GM21381 (cell line): ENCODE data around the gene GNAS.

Experiments
- ATAC-seq: cut with Tn5 transposase; IDR thresholded peaks from one replicate; pipeline ENCODE4 v1.9.1; 2021; ENCODE audit warnings: mild to moderate bottlenecking, moderate library complexity; ENCODE audit not compliant: unreplicated experiment

The GNAS gene

DNA sequence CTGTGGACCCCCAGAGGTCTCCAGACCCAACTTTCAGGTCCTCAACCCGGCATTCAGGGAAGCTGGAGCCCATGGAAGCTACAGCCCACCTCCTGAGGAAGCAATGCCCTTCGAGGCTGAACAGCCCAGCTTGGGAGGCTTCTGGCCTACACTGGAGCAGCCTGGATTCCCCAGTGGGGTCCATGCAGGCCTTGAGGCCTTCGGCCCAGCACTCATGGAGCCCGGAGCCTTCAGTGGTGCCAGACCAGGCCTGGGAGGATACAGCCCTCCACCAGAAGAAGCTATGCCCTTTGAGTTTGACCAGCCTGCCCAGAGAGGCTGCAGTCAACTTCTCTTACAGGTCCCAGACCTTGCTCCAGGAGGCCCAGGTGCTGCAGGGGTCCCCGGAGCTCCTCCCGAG lies 950 bp downstream of the GNAS start:
- ATAC-seq = no peak

DNA sequence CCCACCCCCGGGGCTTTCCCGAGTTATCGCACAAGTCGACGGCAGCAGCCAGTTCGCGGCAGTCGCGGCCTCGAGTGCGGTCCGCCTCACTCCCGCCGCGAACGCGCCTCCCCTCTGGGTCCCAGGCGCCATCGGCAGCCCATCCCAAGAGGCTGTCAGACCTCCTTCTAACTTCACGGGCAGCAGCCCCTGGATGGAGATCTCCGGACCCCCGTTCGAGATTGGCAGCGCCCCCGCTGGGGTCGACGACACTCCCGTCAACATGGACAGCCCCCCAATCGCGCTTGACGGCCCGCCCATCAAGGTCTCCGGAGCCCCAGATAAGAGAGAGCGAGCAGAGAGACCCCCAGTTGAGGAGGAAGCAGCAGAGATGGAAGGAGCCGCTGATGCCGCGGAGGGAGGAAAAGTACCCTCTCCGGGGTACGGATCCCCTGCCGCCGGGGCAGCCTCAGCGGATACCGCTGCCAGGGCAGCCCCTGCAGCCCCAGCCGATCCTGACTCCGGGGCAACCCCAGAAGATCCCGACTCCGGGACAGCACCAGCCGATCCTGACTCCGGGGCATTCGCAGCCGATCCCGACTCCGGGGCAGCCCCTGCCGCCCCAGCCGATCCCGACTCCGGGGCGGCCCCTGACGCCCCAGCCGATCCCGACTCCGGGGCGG lies 1.6 kb downstream of the GNAS start:
- no peak for ATAC-seq

DNA sequence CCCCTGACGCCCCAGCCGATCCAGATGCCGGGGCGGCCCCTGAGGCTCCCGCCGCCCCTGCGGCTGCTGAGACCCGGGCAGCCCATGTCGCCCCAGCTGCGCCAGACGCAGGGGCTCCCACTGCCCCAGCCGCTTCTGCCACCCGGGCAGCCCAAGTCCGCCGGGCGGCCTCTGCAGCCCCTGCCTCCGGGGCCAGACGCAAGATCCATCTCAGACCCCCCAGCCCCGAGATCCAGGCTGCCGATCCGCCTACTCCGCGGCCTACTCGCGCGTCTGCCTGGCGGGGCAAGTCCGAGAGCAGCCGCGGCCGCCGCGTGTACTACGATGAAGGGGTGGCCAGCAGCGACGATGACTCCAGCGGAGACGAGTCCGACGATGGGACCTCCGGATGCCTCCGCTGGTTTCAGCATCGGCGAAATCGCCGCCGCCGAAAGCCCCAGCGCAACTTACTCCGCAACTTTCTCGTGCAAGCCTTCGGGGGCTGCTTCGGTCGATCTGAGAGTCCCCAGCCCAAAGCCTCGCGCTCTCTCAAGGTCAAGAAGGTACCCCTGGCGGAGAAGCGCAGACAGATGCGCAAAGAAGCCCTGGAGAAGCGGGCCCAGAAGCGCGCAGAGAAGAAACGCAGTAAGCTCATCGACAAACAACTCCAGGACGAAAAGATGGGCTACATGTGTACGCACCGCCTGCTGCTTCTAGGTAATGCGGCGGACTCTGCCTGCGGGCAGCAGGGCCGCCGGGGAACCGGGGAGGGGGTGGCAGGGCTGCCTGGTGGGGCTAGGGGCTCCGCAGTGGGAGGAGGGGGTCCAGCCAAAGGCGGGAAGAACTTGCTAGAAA lies 2.3 kb downstream of the GNAS start:
- ATAC-seq = no peak

DNA sequence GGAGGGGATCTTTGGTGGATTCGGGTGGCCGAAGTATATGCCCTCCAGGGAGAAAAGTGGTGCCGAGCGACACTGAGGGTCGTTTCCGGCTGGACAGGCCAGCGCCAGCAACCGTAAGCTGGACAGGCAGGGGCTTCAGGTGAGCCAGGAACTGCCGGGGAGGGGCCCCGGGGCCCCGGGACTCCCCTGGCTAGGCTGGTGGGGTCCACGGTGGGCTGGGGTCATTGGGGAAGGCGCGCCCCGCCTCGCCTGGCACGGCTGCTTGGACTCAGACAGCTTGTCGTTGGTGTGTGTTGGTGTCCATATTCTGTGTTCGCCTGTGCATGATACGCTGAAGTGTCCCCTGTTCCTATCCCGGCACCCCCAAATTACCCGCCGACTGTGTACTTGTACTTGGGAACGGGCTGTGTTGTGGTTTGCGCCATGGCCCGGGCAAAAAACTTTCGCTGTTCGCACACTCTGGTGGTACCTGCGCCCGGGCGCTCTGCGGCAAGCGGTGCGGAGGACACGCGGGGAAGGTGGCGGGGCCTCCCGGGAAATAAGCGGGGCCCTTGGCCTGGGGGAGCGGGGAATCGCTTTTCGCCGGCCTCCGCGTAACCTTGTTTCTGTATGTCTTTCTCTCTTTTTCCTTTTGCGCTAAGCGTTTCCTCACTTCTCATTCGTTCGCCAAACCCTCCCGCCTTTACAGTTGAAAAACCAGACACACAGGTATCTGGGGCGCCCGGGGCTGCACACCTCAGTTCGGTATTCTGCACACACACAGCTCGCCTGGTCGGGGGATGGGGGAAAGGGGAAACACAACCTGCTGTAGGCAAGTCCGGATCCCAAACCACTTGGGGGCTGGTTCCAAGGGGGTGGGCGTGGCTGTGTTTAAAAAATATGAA lies 3.2 kb downstream of the GNAS start:
- ATAC-seq = no peak

DNA sequence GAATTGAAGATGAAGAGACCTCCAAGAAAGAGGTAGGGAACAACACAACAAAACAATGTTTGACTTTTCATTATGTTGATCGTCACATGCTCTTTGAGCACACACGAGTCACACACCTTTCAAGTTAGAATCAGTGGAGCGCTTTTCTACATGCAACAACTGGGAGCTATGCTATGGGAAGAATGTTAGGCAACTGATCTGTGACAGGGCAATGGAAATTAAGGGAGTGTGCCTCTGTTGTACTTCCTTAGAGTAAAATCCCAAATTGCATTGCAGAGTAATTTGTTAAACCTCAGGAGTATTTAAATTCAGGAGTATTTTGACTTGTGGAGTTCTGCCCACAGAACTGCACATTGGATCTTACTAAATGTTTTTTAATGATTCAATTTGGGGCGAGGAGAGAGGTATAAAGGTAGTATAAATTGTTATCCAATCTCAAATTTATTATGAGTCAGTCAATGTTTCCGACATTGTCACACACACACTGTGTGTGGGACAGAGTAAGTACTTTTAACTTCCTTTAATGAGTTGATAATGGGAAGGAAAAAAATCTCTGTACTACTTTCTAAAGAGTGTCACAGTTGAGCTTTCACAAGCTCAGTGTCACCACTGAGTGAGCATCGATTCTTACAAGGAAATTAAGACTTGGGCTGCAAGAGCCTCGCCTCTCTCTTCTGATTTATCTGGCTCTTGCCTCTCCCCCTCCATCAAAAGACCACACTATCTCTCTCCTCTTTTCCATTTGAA lies 10.7 kb downstream of the GNAS start:
- ATAC-seq = no peak

DNA sequence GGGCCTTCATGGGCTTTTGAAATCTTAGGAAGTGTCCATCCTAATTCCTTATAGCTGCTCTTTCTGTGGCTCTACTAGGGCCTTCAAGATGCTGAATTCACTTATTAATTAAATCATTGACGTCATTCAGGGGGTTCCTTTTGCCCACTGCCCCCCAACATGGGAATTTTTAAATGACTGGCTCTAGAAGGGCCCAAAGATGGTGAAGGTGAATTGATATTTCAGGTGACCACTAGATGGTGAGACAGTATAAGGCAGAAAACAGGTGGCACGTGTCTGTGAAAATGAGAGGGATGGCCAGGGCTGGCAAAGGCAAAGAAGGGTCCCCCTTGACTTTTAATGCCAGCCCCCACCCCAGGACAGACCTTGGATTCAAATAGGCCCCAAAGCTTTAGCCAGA lies 11.8 kb downstream of the GNAS start:
- no peak for ATAC-seq

DNA sequence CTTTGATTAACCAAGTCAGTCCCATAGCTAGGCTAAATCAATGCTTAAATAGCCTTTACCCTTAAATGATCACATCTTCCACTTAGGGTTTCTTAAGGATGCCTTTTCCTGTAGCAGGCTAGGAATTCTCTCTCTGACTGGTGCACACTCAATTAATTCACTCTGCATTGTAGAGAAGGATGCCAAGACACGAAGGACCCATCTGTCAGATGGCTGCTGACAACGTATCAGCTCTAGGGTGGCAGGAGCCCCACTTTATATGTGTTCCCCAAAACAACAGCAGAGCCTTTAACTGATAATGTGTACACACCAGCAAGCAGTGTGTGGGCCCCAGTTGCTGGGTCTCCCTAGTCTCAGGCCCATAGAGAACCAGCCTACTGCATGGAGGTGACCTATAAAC lies 13.3 kb downstream of the GNAS start:
- no peak for ATAC-seq

DNA sequence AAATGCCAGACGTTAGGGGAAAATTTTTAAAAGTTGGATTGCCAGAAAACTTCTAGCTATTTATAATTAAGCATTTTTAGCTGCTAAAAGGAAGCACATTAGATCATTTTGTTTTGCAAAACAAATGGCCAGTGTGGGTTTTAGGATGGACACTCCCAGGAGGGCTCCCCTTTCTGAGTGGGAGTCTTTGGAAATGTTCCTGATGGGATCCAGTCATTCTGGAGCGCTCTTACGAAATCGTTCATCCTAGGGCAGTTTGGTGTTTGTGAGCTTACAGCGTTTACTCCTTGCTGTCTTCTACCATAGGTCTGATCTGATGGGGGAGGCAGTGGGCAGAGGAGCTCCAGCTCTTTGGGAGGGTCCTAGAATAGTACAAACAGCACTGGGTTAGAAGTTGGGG lies 14.7 kb downstream of the GNAS start:
- ATAC-seq = no peak

DNA sequence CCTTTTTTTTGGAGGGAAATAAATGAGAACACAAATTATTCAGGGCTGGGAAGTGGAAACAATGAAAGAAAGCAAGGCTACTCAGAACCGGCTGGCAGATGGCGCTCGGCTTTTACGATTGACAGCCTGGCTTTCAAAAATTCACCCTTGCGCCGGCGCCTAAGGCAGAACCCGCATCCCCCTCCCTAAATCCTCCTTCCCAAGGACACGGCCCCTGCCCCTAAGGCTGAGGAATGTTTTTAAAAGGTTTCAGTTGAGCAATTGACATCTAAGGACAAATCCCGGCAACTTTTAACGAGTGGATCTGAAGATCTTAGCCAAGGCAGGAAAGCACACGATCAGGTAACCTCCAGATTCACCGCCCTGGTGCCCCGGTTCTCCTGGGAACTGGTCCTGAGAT lies 16.3 kb downstream of the GNAS start:
- no peak for ATAC-seq

DNA sequence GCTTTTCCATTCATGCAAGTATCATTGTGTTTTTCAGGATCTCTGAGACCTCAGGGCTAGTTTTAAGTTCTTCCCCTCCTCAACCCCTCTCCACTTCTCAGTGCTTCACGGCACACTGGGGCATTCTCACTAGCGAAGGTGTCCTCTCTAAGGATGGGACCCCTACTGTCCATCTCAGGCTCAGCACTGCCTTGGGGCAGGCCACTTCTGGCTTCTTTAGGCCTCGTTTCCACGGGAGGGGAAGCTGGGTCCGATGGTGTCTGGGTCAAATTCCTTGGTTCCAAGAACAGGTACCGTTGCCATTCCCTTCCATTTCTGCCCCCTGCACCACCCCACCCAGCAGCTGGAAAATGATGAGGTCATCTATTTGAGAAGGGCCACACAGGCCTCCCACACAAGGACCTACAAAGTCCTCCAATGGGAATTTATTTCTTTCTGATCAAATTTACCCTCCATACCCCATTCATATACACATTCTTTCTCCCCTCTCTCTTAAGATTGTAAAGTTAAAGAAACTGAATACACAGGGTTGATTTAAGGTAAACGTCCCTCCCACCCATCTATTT lies 17.2 kb downstream of the GNAS start:
- ATAC-seq = no peak

DNA sequence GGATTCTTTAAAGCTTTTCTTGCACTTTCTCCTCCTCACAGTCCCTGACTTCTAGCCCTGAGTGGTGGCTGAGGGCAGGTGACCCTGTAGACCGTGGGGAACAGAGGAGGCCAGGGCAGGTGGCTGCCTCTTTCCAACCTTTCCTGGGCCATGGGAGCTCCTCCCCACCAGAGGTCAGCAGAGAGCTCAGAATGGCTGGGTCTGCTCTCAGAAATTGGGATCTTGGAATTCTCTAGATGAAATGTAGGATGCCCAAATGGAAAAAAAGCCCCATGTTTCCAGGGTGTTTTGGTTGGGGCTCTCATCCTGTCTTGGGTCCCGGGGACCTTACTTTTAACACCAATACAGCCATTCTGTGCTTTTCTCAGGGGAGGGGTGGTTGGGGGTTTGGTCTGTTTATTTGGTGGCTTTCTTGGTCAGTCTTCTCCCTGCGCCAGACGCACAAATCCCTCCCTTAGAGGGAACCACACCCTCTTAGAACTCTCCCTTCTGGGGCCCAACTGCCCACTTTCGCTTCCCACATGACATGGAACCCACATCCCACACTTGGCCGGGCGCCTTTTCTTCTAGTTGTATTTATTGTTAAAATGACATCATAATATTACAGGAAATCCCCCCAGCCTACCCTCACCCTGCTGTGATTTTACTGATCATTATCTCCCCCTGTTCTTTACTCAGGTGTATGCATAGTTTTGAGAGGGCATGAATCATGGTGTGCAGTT lies 17.9 kb downstream of the GNAS start:
- no peak for ATAC-seq

DNA sequence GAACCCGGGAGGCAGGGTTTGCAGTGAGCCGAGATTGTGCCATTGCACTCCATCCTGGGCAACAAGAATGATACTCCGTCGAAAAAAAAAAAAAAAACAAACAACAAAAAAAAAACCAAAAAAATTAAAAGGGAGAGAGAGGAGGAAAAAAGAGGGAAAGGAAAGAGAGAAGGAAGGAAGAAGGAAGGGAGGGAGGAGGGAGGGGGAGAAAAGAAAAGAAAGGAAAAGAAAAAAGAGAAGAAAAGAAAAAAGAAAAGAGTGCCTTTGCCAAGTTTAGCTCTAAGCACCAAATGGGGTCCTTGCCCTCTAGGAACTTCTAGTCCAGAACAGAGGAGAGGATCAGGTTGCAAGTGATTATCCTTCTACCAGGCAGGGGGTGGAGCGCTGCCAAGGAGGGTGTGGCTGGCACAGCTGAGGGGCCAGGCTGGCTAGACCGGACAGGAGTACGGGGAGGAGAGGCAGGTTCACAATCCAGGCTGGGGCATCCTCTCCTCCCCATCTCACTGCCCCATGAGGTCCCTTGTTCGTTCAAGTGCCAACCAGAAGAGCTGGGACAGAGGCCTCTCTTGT lies 19.1 kb downstream of the GNAS start:
- no peak for ATAC-seq

DNA sequence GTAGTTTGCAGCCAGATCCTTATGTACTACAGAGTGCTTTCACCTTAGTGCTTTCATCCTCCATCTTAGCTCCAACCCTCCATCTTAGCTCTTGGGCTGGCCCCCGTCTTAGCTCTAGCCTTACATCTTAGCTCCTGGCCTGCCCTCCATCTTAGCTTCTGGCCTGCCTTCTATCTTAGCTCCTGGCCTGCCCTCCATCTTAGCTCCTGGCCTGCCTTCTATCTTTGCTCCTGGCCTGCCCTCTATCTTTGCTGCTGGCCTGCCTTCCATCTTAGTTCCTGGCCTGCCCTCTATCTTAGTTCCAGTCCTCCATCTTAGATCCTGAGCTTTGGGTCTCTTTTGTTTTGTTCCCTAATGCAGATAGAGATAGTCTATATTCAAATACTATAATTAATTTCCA lies 22.0 kb downstream of the GNAS start:
- ATAC-seq = no peak

DNA sequence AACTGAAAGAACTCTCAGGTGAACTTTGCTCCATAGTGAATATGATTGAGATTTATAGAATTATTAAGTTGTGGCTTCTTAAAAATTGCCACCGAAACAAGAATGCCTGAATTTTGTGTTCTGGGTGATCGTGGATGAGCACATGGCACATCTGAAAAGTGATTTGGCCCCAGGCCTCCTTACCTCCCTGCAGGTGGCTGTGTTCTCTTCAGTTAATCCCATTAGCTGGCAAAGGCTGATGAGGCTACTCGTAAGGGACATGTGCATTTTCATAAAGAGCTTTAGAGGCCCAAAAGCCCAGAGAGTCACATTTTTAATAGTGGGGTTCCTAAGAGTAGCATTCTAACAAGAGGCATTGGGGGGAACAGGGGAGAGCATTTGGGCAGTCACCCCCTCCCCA lies 22.6 kb downstream of the GNAS start:
- ATAC-seq = no peak

DNA sequence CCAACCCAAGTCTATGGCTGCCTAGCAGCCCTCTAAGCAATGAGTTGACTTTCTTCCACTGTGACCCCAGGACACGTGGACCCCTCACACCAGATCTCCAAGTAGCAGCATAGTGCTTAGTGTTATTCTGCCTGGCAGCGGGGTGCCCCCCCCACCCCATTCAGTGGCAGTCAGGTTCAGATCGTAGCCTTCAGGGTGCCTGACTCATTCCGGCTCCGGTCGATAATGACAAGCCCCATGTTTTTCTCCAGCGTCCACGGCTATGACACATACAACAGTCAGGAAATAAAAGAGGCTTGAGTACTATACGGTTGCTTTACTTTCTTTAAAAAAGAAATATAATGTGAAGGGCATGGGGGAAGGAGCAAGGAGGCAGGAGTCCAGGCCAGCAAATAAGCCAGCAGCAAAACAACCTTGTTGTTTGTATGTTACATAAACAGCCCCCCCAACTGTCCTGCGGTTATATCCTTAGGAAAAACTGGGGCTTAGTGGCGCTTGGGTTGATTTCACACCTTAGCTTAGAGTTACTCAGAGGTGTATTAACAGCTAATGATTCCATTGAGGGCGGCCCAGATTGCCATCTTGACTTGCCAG lies 23.1 kb downstream of the GNAS start:
- ATAC-seq = no peak

DNA sequence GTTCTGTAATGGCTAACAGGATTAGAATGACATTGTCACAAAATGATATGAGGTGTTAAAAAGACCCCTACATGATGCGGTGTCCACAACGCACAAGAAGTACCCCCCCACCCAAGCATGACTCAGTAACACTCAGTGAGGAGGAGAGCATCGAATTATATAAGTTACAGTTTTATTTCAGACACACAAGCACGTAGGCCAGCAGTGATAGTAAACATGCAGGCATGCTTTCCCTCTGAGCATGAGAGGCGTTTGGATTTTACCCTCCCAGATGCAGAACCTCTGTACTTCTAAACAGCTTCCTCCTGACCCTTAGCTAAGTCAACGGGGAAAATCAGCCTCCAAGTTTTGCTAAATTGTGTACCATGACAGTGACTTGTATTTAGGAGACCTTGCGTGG lies 23.9 kb downstream of the GNAS start:
- ATAC-seq = no peak

DNA sequence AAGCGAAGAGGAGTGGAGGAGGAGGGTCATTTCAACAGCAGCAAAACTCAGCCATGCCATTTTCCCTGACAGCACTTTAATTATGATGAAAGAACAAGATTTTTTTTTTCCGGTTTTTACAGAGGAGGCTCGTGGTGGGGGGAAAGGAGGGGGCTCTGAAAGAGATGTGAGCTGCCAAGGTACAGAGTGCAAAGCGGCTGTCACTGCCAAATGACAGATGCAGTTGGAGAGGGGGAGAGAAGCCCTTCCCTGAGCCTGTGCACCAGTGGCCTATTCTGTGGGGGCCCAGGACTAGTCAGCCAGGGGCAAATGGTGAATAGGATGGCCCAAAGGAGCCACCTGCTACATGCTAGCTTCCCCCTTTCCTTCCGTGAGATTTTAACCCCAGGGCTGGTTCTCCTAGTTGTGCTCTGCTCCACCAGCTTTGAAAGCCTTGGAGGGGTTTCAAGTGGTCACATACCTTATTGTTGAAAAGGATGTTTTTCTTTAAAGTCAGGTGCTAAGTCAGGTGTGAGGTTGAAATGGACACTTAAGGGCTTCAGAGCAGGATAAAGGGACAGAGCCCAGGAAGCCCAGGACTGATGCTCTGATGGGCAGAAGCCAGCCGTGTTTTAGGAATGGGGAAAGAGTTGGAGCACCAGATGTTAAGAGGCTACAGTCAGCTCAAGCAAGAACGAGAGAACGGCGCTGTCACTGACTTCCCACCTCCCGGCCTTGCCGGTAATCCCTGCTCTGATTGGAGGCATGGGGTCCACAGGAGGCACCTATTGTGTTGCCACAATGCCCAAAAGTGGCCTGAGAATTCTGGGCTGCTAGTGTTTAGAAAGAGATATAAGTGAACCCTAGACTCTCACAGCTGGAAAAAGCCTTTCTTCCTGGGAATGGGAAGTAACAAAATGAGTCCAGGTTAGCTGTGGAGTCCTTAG lies 24.8 kb downstream of the GNAS start:
- no peak for ATAC-seq

DNA sequence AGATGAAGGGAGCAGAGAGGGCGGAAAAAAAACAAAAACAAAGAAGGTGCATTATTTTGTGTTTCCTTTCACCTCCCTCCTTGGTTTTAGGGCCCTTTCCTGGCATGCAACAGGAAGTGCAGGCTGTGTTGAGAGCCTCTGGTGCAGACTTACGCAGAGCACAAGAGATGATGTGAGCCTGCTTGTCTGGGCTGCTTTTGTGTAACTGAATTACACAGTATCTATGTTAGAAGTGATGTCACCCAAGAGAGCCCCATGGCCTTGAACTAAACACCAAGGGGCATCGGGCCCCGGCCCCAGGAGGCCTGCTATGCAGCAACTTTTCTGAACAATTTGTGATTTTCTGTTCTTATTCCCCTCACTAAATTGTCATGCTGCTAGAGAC lies 25.5 kb downstream of the GNAS start:
- ATAC-seq = no peak
